PFSK-1 (cell line): ENCODE data around the gene YWHAG.

Experiments
- POLR2AphosphoS5 ChIP-seq: IDR thresholded peaks from 2 replicates; pipeline ENCODE4 v1.6.1; 2012; ENCODE audit warnings: low read depth, mild to moderate bottlenecking, control low read depth, low read length, moderate library complexity
- SIN3A ChIP-seq: IDR thresholded peaks from 2 replicates; pipeline ENCODE4 v1.6.1; 2012; ENCODE audit warnings: mild to moderate bottlenecking, low read length, moderate library complexity, borderline replicate concordance; ENCODE audit not compliant: insufficient read depth
- TAF1 ChIP-seq: IDR thresholded peaks from 2 replicates; pipeline ENCODE4 v1.6.1; 2012; ENCODE audit warnings: low read length, control low read depth, borderline replicate concordance; ENCODE audit not compliant: insufficient read depth

GRCh38 chr7:76371396-76371795, 12.6 kb upstream of the YWHAG start:
- TF ChIP-seq POLR2AphosphoS5 (no peak), TAF1 (no peak), SIN3A (no peak)
